Epithelial cell of alveolus of lung (primary cell): ENCODE data around the gene VAMP3. TPM values are rescaled to one million over a fixed set of nuclear protein-coding genes. Genes with fewer than 3 reads are reported as not detected.

Source experiments
- total RNA-seq: library from RNA; depleted of rRNA; stranded (reverse); fragments of >200 nt; gene quantifications from 2 replicates; pipeline ENCODE4 v1.2.1, GENCODE V29; 2015

The VAMP3 gene
- total RNA-seq = 103 and 144 TPM in 2 replicates

DNA sequence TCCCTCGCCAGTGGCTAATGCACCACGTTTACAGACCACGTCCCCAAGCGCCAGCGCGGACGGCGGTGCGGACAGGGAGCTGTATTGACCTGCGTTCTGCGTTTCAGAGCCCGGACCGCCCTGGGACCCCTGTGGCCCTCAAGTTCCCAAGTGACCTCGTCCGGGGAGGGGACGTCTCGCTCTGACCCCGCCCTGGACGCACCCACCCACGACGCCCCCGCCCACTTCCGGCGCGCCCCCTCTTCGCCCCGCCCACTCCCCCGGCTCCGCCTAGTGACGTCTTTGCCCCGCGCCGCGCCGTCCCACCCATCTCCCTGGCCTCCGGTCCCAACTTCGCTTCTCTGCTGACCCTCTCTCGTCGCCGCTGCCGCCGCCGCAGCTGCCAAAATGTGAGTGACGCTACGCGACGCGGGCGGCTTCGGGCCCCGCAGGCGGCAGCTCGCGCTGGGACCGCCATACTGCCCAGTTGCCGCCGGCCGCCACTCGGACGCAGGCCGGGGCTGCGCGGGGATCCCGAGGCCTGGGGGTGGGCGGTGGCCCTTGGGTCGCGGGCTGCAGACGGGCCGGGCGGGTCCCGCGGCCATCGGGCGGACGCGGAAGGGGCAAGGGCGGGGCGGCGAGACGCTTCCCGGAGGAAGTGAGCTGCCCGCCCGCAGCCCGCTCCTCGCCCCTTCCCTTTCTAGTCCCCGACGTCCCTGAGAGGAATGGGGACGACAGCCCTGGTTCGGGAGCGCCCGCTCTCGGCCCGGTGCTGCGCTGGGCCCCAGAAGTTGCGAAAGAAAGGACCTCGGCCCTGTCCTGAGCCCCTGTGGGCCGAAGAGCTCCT, at the start of gene VAMP3:
Gene VAMP3 (plus strand): TSS at position 300 of the 826 bp plus-strand sequence. CDS start 88 bp downstream, at position 388.

GRCh38 chr1:7783826-7784491, 12.9 kb downstream of the VAMP3 start, which contains the start of gene PER3:
Gene PER3, plus strand, starts transcription at chr1:7784291. Its CDS starts 587 bp downstream, at chr1:7784878.

Other genes with a start within 250 kb of the VAMP3 start
- gene PER3, start 13.0 kb downstream of the VAMP3 start, total RNA-seq = 3.2 and 3.8 TPM in 2 replicates
- gene UTS2, start 81.8 kb downstream of the VAMP3 start, total RNA-seq = not detected in 2 replicates
- gene TNFRSF9, start 169.5 kb downstream of the VAMP3 start, total RNA-seq = 1.4 TPM in 1 of 2 replicates, not detected in the other
- 180 and 271 TPM in 2 replicates for gene PARK7, start 190.4 kb downstream of the VAMP3 start, total RNA-seq